ENCODE results near the gene COX8A. TPM values are rescaled to one million over a fixed set of nuclear protein-coding genes. Genes with fewer than 3 reads are reported as not detected.

Gene COX8A
- total and polyA plus RNA-seq, 8 donors, result 79.8 to 441 (median 121) TPM

- TF ChIP-seq, protein P1, sequence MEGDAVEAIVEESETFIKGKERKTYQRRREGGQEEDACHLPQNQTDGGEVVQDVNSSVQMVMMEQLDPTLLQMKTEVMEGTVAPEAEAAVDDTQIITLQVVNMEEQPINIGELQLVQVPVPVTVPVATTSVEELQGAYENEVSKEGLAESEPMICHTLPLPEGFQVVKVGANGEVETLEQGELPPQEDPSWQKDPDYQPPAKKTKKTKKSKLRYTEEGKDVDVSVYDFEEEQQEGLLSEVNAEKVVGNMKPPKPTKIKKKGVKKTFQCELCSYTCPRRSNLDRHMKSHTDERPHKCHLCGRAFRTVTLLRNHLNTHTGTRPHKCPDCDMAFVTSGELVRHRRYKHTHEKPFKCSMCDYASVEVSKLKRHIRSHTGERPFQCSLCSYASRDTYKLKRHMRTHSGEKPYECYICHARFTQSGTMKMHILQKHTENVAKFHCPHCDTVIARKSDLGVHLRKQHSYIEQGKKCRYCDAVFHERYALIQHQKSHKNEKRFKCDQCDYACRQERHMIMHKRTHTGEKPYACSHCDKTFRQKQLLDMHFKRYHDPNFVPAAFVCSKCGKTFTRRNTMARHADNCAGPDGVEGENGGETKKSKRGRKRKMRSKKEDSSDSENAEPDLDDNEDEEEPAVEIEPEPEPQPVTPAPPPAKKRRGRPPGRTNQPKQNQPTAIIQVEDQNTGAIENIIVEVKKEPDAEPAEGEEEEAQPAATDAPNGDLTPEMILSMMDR (IDR thresholded peaks at IDR 0.05), result no peak
- Histone ChIP-seq H3K9me3 (no peaks in the 10 kb centered on the region), H3K4me3 (no peak overlapping the region), H3K27ac (no peak overlapping the region), H3K4me1 (peaks cover 0 to 12% (median 0%) of the 10 kb centered on the region in 3 donors), H3K27me3 (no peaks in the 10 kb centered on the region), H3K36me3 (no peaks in the 10 kb centered on the region)
- 75 to 80% methylated on average over 4 of the region's 4 CpGs for WGBS, 2 donors
- ATAC-seq, result no peak
- intact Hi-C loops (cut with DNase I), result loop anchor here in 1 of 3 donors (10.0 kb wide), 1 partner anchor 177 kb away; the partner anchor contains the start of gene ZFTA
- no peak for FAIRE-seq
- DNase-seq, result no peak
These were observed 32.5 kb upstream of the COX8A start for GRCh38 chr11:63941901-63942300.

GRCh38 chr11:63942803-63943202 lies 31.6 kb upstream of the COX8A start:
- TF ChIP-seq, protein P1 (IDR thresholded peaks at IDR 0.05), result no peak
- Histone ChIP-seq H3K27ac (no peak overlapping the region), H3K27me3 (no peaks in the 10 kb centered on the region), H3K4me1 (peaks cover 0 to 12% (median 0%) of the 10 kb centered on the region in 3 donors), H3K9me3 (no peaks in the 10 kb centered on the region), H3K36me3 (no peaks in the 10 kb centered on the region), H3K4me3 (no peak overlapping the region)
- no peak for DNase-seq
- intact Hi-C loops (cut with DNase I), result loop anchor here in 1 of 3 donors (10.0 kb wide), 1 partner anchor 178 kb away; the partner anchor contains the start of gene ZFTA
- ATAC-seq, result no peak
- no peak for FAIRE-seq
- 84 to 89% methylated on average over 3 of the region's 3 CpGs for WGBS, 2 donors

- ATAC-seq (peak; percentile 11 to 45 (median 32)), DNase-seq (peak in 3 of 6 donors; percentile 27 to 48 (median 37)), FAIRE-seq (no peak)
- Histone ChIP-seq H3K9me3 (no peaks in the 10 kb centered on the region), H3K27me3 (no peaks in the 10 kb centered on the region), H3K4me1 (peaks cover 0 to 8% (median 0%) of the 10 kb centered on the region in 3 donors), H3K4me3 (no peak overlapping the region), H3K36me3 (no peaks in the 10 kb centered on the region), H3K27ac (peak overlapping the region in 2 of 4 donors; percentile 5 to 9)
- TF ChIP-seq, protein P1 (IDR thresholded peaks at IDR 0.05), result no peak
- intact Hi-C loops (cut with DNase I), result loop anchor here in 2 of 3 donors (5.0 to 10.0 kb wide), 3 partner anchors 108 to 180 kb away; partner anchors contain the start of genes MARK2 (in 2 of the 2) and ZFTA (in 2 of the 2)
- 24 to 28% methylated on average over 8 of the region's 8 CpGs for WGBS, 2 donors
These were observed 29.4 kb upstream of the COX8A start for GRCh38 chr11:63944987-63945386.

DNA sequence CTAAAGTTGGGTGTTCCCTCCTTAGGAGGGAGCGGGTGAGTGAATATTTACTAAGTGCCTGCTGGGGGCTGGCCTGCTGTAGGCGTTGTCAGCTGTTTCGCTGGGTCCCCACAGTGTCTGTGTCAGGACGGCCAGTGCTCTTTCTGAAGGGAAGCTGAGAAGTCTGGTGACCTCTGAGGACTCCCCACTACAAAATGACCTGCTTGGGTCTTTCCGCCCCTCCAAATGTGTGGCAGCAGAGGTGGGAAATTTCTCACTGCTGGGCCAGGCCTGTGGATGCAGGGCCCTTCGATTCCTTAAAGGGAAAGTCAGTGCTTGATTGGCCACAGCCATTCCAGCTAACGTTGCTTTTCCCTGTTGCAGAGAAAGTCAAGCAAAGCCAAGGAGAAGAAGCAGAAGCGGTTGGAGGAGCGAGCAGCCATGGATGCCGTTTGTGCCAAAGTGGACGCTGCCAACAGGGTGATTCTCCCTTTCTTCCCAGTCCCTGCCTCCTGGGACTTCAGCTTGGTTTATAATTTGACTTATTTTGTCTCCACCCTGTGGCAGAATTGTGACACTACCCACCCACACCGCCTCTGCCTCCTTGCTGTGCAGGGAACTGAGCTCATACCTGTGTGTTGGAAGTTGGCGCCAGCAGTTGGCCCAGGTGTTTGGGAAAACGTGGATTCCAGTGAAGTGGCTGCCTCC lies 28.8 kb upstream of the COX8A start:
- intact Hi-C loops (cut with DNase I), result loop anchor here in 2 of 3 donors (5.0 to 10.0 kb wide), 3 partner anchors 108 to 181 kb away; partner anchors contain the start of genes MARK2 (in 2 of the 2) and ZFTA (in 2 of the 2)
- Histone ChIP-seq H3K27ac (peak overlapping the region in 2 of 4 donors; percentile 5 to 9), H3K4me3 (peak overlapping the region in 1 of 4 donors; percentile 7), H3K9me3 (no peaks in the 10 kb centered on the region), H3K27me3 (no peaks in the 10 kb centered on the region), H3K4me1 (peaks cover 0 to 8% (median 0%) of the 10 kb centered on the region in 3 donors), H3K36me3 (no peaks in the 10 kb centered on the region)
- peak; percentile 96 to 99 (median 98) for ATAC-seq
- FAIRE-seq, result no peak
- TF ChIP-seq, protein P1 (IDR thresholded peaks at IDR 0.05), result peak; percentile 47 to 81 (median 73)
- WGBS, 2 donors, result 36% methylated on average over 14 of the region's 14 CpGs
- DNase-seq, result peak; percentile 70 to 89 (median 78)
